HG03354 (cell line): Measurements from ENCODE around the gene OR8B3.
"Not testable (repeated sequence)": the region's sequence is repeated elsewhere in the genome, so short reads cannot be mapped to it uniquely, and the experiment has no call there.

Experiments
- ATAC-seq: cut with Tn5 transposase; IDR thresholded peaks from one replicate; pipeline ENCODE4 v1.9.1; 2021; ENCODE audit warnings: mild to moderate bottlenecking; ENCODE audit not compliant: unreplicated experiment, poor library complexity, severe bottlenecking

The OR8B3 gene

DNA sequence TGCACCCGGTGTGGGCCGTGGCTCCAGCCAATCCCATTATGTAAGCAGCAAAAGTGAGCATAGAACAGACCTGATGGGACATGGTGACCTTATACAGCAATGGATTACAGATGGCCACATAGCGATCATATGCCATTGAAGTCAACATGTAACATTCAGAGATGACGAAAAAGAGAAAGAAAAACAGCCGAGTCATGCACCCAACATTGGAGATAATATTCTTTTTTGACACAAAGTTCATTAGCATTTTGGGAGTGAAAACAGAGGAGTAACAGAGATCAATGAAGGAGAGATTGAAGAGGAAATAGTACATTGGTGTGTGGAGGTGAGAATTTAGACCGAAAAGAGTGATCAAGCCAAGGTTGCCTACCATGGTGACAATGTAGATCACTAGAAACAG lies 16.0 kb downstream of the OR8B3 start:
- not testable (repeated sequence) for ATAC-seq

DNA sequence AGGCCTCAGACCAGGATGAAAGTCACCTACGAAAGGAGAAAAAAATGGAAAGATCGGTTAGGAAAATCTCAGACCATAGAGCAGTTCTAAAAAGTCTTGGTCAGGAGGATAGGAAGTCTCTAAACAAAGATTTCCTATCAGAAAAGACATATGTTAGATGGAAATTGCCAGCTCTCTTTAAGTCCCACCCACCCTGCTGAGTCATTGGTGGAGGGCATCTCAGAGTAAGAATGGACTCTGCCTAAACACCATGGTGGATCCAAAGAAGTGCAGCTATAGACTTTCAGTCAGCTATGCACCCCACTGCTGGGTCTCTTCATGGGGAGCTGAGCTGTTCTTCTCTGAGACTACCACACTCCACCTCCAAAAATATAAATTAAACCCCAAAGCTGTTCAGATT lies 18.2 kb downstream of the OR8B3 start:
- no peak for ATAC-seq

DNA sequence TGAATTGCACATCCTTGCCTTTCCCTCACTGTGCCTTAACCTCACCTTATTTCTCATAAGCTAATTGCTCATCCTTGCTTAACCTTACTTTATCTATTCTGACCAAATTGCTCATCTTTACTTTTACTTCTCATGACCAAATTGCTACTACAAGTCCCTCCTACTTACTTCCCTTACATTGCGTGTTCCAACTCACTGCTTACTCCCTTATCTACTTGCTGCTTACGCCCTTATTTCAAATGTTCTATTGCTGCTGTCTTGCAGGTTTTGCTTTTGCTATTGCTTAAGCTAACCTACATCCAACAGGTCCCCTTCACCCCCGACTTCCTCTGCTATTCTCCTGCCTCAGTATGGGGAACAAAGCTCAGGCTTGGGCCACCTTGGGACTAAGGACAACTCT lies 22.5 kb downstream of the OR8B3 start:
- ATAC-seq, result no peak

DNA sequence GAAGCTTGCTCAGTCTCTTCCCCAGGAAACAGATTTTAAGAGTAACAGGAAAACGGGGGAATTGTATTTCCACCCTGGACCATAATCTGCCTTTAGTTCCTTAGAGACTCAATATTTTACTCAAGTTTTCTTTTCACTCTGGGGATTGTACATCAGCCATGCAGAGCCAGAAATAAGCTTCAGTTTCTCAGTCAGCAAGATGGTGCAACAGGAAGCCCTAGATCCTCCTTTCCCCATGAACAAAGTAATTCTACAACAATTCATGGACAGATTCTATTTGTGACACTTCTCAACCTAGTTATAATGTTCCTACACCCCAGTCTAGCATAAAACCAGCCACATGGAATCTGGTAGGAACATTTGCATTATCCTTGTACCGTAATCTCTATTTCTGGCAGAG lies 39.3 kb downstream of the OR8B3 start:
- no peak for ATAC-seq

DNA sequence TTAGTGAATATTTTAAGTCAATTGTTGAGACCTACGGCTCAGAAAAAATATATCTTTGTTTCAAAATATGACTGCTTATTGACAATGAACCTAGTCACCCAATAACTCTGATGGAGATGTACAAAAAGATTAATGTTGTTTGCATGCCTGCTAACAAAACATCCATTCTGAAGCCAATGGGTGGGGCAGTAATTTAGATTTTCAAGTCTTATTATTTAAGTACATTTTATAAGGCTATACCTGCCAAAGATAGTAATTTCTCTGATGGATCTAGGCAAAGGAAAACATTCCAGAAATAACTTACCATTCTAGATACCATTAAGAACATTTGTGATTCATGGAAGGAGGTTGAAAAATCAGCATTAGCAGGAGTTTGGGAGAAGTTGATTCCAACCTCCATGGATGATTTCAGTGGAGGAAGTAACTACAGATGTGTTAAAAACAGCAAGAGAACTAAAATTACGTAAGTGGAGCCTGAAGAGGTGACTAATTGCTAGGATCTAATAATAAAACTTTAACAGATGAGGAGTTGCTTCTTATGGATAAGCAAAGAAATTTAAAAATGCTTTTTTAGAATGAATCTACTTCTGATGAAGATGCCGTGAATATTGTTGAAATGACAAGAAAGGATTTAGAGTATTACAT lies 52.4 kb downstream of the OR8B3 start:
- ATAC-seq, result no peak
